Naive thymus-derived CD4-positive, alpha-beta T cell (primary cell): ENCODE measurements around the gene IL20. TPM values are rescaled to one million over a fixed set of nuclear protein-coding genes. Genes with fewer than 3 reads are reported as not detected.

Experiments
- ATAC-seq: fragments of 150-1000 bp; cut with Tn5 transposase; 2 replicates; pipeline ENCODE4 v1.10.0; 2021; ENCODE audit warnings: mild to moderate bottlenecking, moderate library complexity
- CTCF ChIA-PET: fragments of 350-600 bp; sonication (Branson Sonifier 250); formaldehyde crosslinking; loops from one replicate; lab custom pipeline; 2021; ENCODE audit warnings: antibody characterized with exemption; lab: Charles Lee
- POLR2A ChIA-PET: fragments of 350-600 bp; sonication (Branson Sonifier 250); formaldehyde crosslinking; loops from one replicate; lab custom pipeline; 2021; ENCODE audit warnings: antibody characterized with exemption, inconsistent platforms; lab: Charles Lee
- DNase-seq, 9 donors: peaks; one replicate each; pipeline versions ENCODE4 v3.0.0 to v3.0.0-alpha.2; 2020 to 2022; ENCODE audit warnings: mixed read lengths in 1 of 9
- H3K27ac ChIP-seq: one replicate; pipeline ENCODE4 v1.7.0; 2013; ENCODE audit warnings: mild to moderate bottlenecking, low read depth, low read length, moderate library complexity
- H3K27me3 ChIP-seq, 2 donors: one replicate each; pipeline ENCODE4 v1.7.0; 2013; ENCODE audit warnings: low read length in 2 of 2, mild to moderate bottlenecking in 2 of 2, moderate library complexity in 2 of 2; ENCODE audit not compliant: control insufficient read depth in 2 of 2, insufficient read depth in 2 of 2
- H3K36me3 ChIP-seq, 3 experiments: 1 replicate in 2 of 3; 2 replicates in 1 of 3; pipeline ENCODE4 v1.7.0; 2013; ENCODE audit warnings: low read length in 3 of 3, mild to moderate bottlenecking in 3 of 3, moderate library complexity in 1 of 3; ENCODE audit not compliant: insufficient read depth in 3 of 3, control insufficient read depth in 2 of 3
- H3K4me1 ChIP-seq, 2 donors: one replicate each; pipeline ENCODE4 v1.7.0; 2013; ENCODE audit warnings: low read length in 2 of 2, mild to moderate bottlenecking in 2 of 2, moderate library complexity in 1 of 2; ENCODE audit not compliant: control insufficient read depth in 2 of 2, insufficient read depth in 2 of 2
- H3K4me3 ChIP-seq: 2 replicates; pipeline ENCODE4 v1.7.0; 2013; ENCODE audit warnings: mild to moderate bottlenecking, low read length
- H3K9me3 ChIP-seq, 3 experiments: 1 replicate in 2 of 3; 2 replicates in 1 of 3; pipeline ENCODE4 v1.7.0; 2013; ENCODE audit warnings: low read length in 3 of 3; ENCODE audit not compliant: control insufficient read depth in 2 of 3
- H3K27ac Mint-ChIP-seq, 9 donors: one replicate each; pipeline ENCODE4 v1.8.0; 2020 to 2022; ENCODE audit warnings: mixed read lengths in 9 of 9, mild to moderate bottlenecking in 8 of 9, moderate library complexity in 5 of 9, inconsistent platforms in 2 of 9
- H3K27me3 Mint-ChIP-seq, 5 donors: one replicate each; pipeline ENCODE4 v1.8.0; 2021 to 2022; ENCODE audit warnings: mixed read lengths in 5 of 5, mild to moderate bottlenecking in 1 of 5
- H3K36me3 Mint-ChIP-seq, 5 donors: one replicate each; pipeline ENCODE4 v1.8.0; 2020 to 2022; ENCODE audit warnings: mixed read lengths in 5 of 5, mild to moderate bottlenecking in 3 of 5, inconsistent platforms in 1 of 5
- H3K4me1 Mint-ChIP-seq, 7 donors: one replicate each; pipeline ENCODE4 v1.8.0; 2020 to 2022; ENCODE audit warnings: mixed read lengths in 7 of 7, mild to moderate bottlenecking in 3 of 7, inconsistent platforms in 1 of 7
- H3K4me3 Mint-ChIP-seq, 10 donors: one replicate each; pipeline ENCODE4 v1.8.0; 2020 to 2022; ENCODE audit warnings: mild to moderate bottlenecking in 10 of 10, mixed read lengths in 10 of 10, moderate library complexity in 6 of 10, inconsistent platforms in 2 of 10
- H3K9me3 Mint-ChIP-seq, 11 donors: one replicate each; pipeline ENCODE4 v1.8.0; 2020 to 2022; ENCODE audit warnings: mixed read lengths in 11 of 11, mild to moderate bottlenecking in 4 of 11, inconsistent platforms in 1 of 11, moderate library complexity in 1 of 11
- intact Hi-C, 2 donors: fragments of 100-400 bp; cut with micrococcal nuclease; formaldehyde crosslinking; loops; one replicate each; pipeline ENCODE4 v1.15.1; 2023
- polyA plus RNA-seq, 2 donors: library from polyadenylated mRNA; unstranded; fragments of 300-500 nt; fragmentation: Illumina TruSeq; gene quantifications; one replicate each; pipeline ENCODE4 v1.2.3, GENCODE V29; 2021
- total RNA-seq, 6 experiments: library from RNA in 5 of 6; stranded (reverse) in 5 of 6; gene quantifications; 1 replicate in 5 of 6; 2 replicates in 1 of 6; pipeline ENCODE4 v1.2.3 and lab custom pipeline; 2021 to 2026

The IL20 gene
- total and polyA plus RNA-seq, 7 experiments from 2014 or later = not detected

DNA sequence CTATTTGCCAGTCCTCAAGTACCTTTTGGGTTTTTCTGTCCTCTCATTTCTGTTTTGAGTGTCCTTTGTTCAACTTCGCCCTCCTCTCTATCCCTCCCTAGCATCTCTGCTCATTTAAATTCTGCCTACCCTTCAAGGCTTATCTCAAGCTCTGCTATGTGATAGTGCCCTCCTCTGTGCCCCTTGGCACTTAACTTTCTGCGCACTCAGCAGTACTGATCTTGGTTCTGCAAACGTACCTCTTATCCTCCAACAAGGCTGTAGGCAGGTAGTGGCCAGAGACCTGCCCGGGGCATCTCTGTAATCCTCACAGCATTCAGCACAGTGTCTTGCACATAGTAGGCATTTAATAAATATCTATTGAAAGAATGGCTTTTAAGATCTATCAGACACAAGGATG lies 5.3 kb upstream of the IL20 start:
- Mint-ChIP-seq H3K36me3 (peaks cover 0 to 4% (median 0%) of the 10 kb centered on the region in 5 donors), H3K4me3 (peak overlapping the region in 3 of 10 donors; percentile 3 to 67 (median 34)), H3K9me3 (no peaks in the 10 kb centered on the region), H3K27ac (peak overlapping the region in 3 of 9 donors; percentile 11 to 95 (median 54)), H3K27me3 (peaks cover 0 to 30% (median 0%) of the 10 kb centered on the region in 5 donors), H3K4me1 (peaks cover 7 to 34% (median 29%) of the 10 kb centered on the region in 7 donors)
- intact Hi-C loops = no loop called here
- Histone ChIP-seq H3K27me3 (no peaks in the 10 kb centered on the region), H3K4me3 (no peak overlapping the region), H3K9me3 (no peaks in the 10 kb centered on the region), H3K27ac (no peak overlapping the region), H3K36me3 (no peaks in the 10 kb centered on the region), H3K4me1 (peaks cover 0 to 15% of the 10 kb centered on the region in 2 donors)
- DNase-seq = no peak
- ATAC-seq = no peak
- POLR2A ChIA-PET = interaction anchor here (0.8 to 6.0 kb wide), 8 partner anchors 13 to 76 kb away, joined by 3 to 42 read pairs (median 5); partner anchors contain the start of gene FCMR
- CTCF ChIA-PET = interaction anchor here (0.8 to 6.4 kb wide), 9 partner anchors 8 to 134 kb away, joined by 3 to 50 read pairs (median 5); no protein-coding TSS in a partner anchor

DNA sequence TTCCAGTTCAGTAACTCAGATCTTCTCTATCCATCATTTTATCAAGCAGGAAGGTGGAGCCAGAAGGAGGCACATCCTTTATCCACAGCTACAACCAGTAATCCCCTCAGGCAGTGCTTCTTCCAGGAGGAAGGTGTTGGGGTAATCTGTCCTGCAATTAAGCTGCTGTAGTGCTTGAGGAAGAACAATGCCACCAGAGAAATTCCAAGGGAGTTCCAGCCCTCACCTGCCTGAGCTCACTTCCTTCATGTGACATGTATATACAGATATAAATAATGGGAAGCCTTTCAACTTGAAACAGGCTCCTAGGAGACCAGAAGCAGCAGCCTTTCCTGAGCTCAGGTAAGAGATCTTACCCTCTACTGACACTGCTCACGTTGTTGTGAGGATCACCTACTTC lies 2.2 kb upstream of the IL20 start:
- no peaks in the 10 kb centered on the region for H3K27me3 ChIP-seq
- H3K4me3 Mint-ChIP-seq = no peak overlapping the region
- peaks cover 0 to 27% (median 23%) of the 10 kb centered on the region in 7 donors for H3K4me1 Mint-ChIP-seq
- no peak overlapping the region for H3K4me3 ChIP-seq
- peaks cover 0 to 48% (median 0%) of the 10 kb centered on the region in 5 donors for H3K27me3 Mint-ChIP-seq
- intact Hi-C loops = no loop called here
- no peak for ATAC-seq
- peaks cover 0 to 3% (median 0%) of the 10 kb centered on the region in 5 donors for H3K36me3 Mint-ChIP-seq
- H3K9me3 Mint-ChIP-seq = no peaks in the 10 kb centered on the region
- no peak for DNase-seq
- no peaks in the 10 kb centered on the region for H3K9me3 ChIP-seq
- CTCF ChIA-PET = interaction anchor here (0.7 to 6.4 kb wide), 8 partner anchors 17 to 129 kb away, joined by 3 to 50 read pairs (median 4); no protein-coding TSS in a partner anchor
- peaks cover 0 to 14% of the 10 kb centered on the region in 2 donors for H3K4me1 ChIP-seq
- no peak overlapping the region for H3K27ac ChIP-seq
- no peaks in the 10 kb centered on the region for H3K36me3 ChIP-seq
- H3K27ac Mint-ChIP-seq = peak overlapping the region in 1 of 9 donors; percentile 32
- POLR2A ChIA-PET = interaction anchor here (1.0 to 1.7 kb wide), 3 partner anchors 37 to 46 kb away, joined by 3 to 8 read pairs (median 4); no protein-coding TSS in a partner anchor

DNA sequence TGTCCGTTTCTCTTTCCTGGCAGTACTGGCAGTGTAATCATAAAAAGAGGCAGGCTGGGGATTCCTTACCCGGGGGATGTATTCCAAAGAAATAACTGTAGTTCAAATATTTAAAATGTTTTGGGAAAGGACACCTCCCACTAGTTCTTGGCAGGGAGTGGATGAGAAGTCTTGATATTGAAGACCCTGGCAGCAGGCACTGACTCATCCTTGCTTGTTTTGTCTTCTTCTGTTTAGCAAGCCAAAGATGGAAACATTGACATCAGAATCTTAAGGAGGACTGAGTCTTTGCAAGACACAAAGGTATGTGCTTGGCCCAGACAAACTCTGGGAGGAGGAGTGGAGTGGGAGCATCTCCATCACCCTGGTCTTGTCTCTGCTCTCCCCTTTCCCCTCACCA lies 639 bp downstream of the IL20 start:
- no peaks in the 10 kb centered on the region for H3K9me3 ChIP-seq
- no peak overlapping the region for H3K4me3 ChIP-seq
- POLR2A ChIA-PET = interaction anchor here (1.2 to 2.6 kb wide), 3 partner anchors 8 to 46 kb away, joined by 3 to 10 read pairs (median 5); no protein-coding TSS in a partner anchor
- Mint-ChIP-seq H3K9me3 (peaks cover 0 to 3% (median 0%) of the 10 kb centered on the region in 11 donors), H3K27me3 (peaks cover 0 to 52% (median 0%) of the 10 kb centered on the region in 5 donors), H3K4me1 (peaks cover 5 to 15% (median 7%) of the 10 kb centered on the region in 7 donors), H3K4me3 (no peak overlapping the region), H3K27ac (no peak overlapping the region), H3K36me3 (peaks cover 0 to 6% (median 0%) of the 10 kb centered on the region in 5 donors)
- intact Hi-C loops = no loop called here
- H3K27me3 ChIP-seq = peaks cover 0 to 2% of the 10 kb centered on the region in 2 donors
- ATAC-seq (no peak), DNase-seq (no peak)
- H3K4me1 ChIP-seq = no peaks in the 10 kb centered on the region
- H3K27ac ChIP-seq = no peak overlapping the region
- H3K36me3 ChIP-seq = no peaks in the 10 kb centered on the region
- CTCF ChIA-PET = interaction anchor here (1.2 to 3.6 kb wide), 6 partner anchors 9 to 131 kb away, joined by 3 to 24 read pairs (median 6); no protein-coding TSS in a partner anchor

DNA sequence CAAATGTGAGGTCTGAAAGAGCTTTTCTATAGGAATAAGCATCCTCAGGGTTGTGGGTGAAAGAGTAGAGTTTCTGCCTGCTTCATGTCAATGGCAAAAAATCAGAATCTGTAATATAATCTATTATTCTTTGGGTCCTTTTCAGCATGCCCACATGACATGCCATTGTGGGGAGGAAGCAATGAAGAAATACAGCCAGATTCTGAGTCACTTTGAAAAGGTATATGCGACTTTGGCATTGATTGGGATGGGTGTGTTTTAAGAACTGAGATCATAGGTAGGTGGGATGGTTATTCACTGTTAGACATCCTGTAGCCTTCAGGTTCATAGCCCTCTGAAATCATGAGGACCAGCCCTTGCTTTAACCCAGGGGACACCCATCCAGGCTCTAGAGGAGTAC lies 1.8 kb downstream of the IL20 start:
- Mint-ChIP-seq H3K4me1 (peaks cover 5 to 15% (median 9%) of the 10 kb centered on the region in 7 donors), H3K9me3 (peaks cover 0 to 9% (median 2%) of the 10 kb centered on the region in 11 donors), H3K27ac (peak overlapping the region in 1 of 9 donors; percentile 46), H3K27me3 (peaks cover 0 to 45% (median 0%) of the 10 kb centered on the region in 5 donors), H3K4me3 (no peak overlapping the region), H3K36me3 (peaks cover 0 to 16% (median 7%) of the 10 kb centered on the region in 5 donors)
- ChIA-PET POLR2A (interaction anchor here (0.8 to 1.9 kb wide), 5 partner anchors 11 to 42 kb away, joined by 3 to 6 read pairs (median 4); no protein-coding TSS in a partner anchor), CTCF (interaction anchor here (0.6 to 2.2 kb wide), 11 partner anchors 8 to 132 kb away, joined by 3 to 9 read pairs (median 3); no protein-coding TSS in a partner anchor)
- Histone ChIP-seq H3K4me3 (no peak overlapping the region), H3K36me3 (no peaks in the 10 kb centered on the region), H3K27me3 (peaks cover 0 to 2% of the 10 kb centered on the region in 2 donors), H3K9me3 (peaks cover 0 to 3% (median 0%) of the 10 kb centered on the region in 3 experiments), H3K4me1 (no peaks in the 10 kb centered on the region), H3K27ac (no peak overlapping the region)
- intact Hi-C loops = no loop called here
- no peak for ATAC-seq
- DNase-seq = no peak

DNA sequence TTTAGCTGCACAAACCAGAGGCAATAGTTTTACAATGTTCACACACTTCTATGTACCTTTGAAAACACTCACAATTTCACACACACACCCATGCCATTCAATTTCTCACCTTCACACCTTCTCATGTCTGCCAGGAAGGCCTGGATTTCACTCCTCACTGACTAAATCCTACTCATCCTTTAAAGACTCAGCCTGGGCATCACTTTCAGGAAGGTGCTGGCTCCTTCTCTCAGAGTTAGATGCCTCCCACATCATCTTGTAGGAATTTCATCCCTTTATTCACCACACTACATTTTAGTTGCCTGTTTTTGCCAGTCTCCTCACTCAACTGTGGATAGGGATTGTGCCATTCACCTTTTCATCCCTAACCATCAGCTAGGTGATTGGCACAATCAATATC lies 2.3 kb downstream of the IL20 start:
- Histone ChIP-seq H3K4me1 (no peaks in the 10 kb centered on the region), H3K27ac (no peak overlapping the region), H3K27me3 (peaks cover 0 to 2% of the 10 kb centered on the region in 2 donors), H3K9me3 (peaks cover 0 to 6% (median 0%) of the 10 kb centered on the region in 3 experiments), H3K4me3 (no peak overlapping the region), H3K36me3 (no peaks in the 10 kb centered on the region)
- H3K9me3 Mint-ChIP-seq = peaks cover 0 to 12% (median 4%) of the 10 kb centered on the region in 11 donors
- CTCF ChIA-PET = interaction anchor here (0.7 to 2.2 kb wide), 8 partner anchors 8 to 141 kb away, joined by 3 to 9 read pairs (median 3); no protein-coding TSS in a partner anchor
- peaks cover 0 to 42% (median 0%) of the 10 kb centered on the region in 5 donors for H3K27me3 Mint-ChIP-seq
- ATAC-seq = no peak
- no peak overlapping the region for H3K4me3 Mint-ChIP-seq
- H3K36me3 Mint-ChIP-seq = peaks cover 0 to 17% (median 7%) of the 10 kb centered on the region in 5 donors
- intact Hi-C loops = no loop called here
- H3K4me1 Mint-ChIP-seq = peaks cover 5 to 15% (median 9%) of the 10 kb centered on the region in 7 donors
- POLR2A ChIA-PET = interaction anchor here (0.7 to 1.9 kb wide), 8 partner anchors 8 to 113 kb away, joined by 3 to 6 read pairs (median 4); no protein-coding TSS in a partner anchor
- DNase-seq = no peak
- peak overlapping the region in 1 of 9 donors; percentile 46 for H3K27ac Mint-ChIP-seq

DNA sequence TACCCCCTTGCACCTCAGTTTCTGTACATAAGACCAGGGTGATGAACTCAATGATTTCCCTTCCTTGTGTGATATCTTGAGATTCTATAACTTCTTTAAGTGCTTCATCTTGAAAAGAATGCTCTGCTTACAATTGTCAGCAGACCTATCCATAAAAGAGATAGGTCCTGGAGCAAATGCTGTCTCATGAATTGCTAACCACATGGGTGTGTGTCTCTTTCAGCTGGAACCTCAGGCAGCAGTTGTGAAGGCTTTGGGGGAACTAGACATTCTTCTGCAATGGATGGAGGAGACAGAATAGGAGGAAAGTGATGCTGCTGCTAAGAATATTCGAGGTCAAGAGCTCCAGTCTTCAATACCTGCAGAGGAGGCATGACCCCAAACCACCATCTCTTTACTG lies 2.8 kb downstream of the IL20 start:
- ChIA-PET POLR2A (interaction anchor here (0.7 to 1.9 kb wide), 7 partner anchors 9 to 112 kb away, joined by 3 to 6 read pairs (median 3); no protein-coding TSS in a partner anchor), CTCF (interaction anchor here (0.9 to 2.2 kb wide), 5 partner anchors 9 to 142 kb away, joined by 3 to 9 read pairs (median 4); no protein-coding TSS in a partner anchor)
- H3K9me3 Mint-ChIP-seq = peaks cover 0 to 17% (median 4%) of the 10 kb centered on the region in 11 donors
- peaks cover 0 to 17% (median 9%) of the 10 kb centered on the region in 5 donors for H3K36me3 Mint-ChIP-seq
- intact Hi-C loops = no loop called here
- no peaks in the 10 kb centered on the region for H3K4me1 ChIP-seq
- H3K27me3 ChIP-seq = peaks cover 0 to 2% of the 10 kb centered on the region in 2 donors
- no peaks in the 10 kb centered on the region for H3K36me3 ChIP-seq
- H3K4me1 Mint-ChIP-seq = peaks cover 5 to 15% (median 9%) of the 10 kb centered on the region in 7 donors
- DNase-seq (no peak), ATAC-seq (no peak)
- H3K9me3 ChIP-seq = peaks cover 0 to 6% (median 0%) of the 10 kb centered on the region in 3 experiments
- H3K27me3 Mint-ChIP-seq = peaks cover 0 to 37% (median 0%) of the 10 kb centered on the region in 5 donors
- H3K4me3 Mint-ChIP-seq = no peak overlapping the region
- no peak overlapping the region for H3K4me3 ChIP-seq
- no peak overlapping the region for H3K27ac Mint-ChIP-seq
- H3K27ac ChIP-seq = no peak overlapping the region
